ENCODE results near the gene TMEM231. TPM values are rescaled to one million over a fixed set of nuclear protein-coding genes. Genes with fewer than 3 reads are reported as not detected.
A peak's percentile ranks its signal among the peaks of the same experiment; 100 is the strongest.
"Not testable (repeated sequence)": the region's sequence is repeated elsewhere in the genome, so short reads cannot be mapped to it uniquely, and the experiment has no call there.

The TMEM231 gene
- total RNA-seq, 1 experiment from 2014 or later = 6.6 TPM

GRCh38 chr16:75526032-75526790 is 29.8 kb downstream of the TMEM231 start:
- no peaks in the 10 kb centered on the region for H3K27me3 ChIP-seq (replicated peaks; ENCODE audit: control insufficient read depth, insufficient read depth, low read length)
- POLR2A ChIA-PET = no interaction called here
- H3K4me3 ChIP-seq (ENCODE audit: low read depth, low read length) = no peak overlapping the region
- no peak for TF ChIP-seq CTCF (IDR thresholded peaks at IDR 0.05; ENCODE audit: insufficient read depth in 1 of 2, low read depth in 1 of 2, low read length in 1 of 2, severe bottlenecking in 1 of 2, unreplicated experiment in 1 of 2)
- BruUV-seq (replicated peaks) = no TSS peak
- CTCF ChIA-PET = no interaction called here
- Mint-ChIP-seq H3K27me3 (ENCODE audit: insufficient read depth, unreplicated experiment) (no peaks in the 10 kb centered on the region), H3K4me1 (ENCODE audit: low read depth, unreplicated experiment) (peaks cover 7% of the 10 kb centered on the region), H3K4me3 (ENCODE audit: unreplicated experiment) (no peak overlapping the region), H3K27ac (ENCODE audit: unreplicated experiment) (no peak overlapping the region), H3K9me3 (ENCODE audit: unreplicated experiment) (no peaks in the 10 kb centered on the region), H3K36me3 (ENCODE audit: insufficient read depth, unreplicated experiment) (no peaks in the 10 kb centered on the region)
- no peak for DNase-seq
- intact Hi-C loops (cut with micrococcal nuclease; ENCODE audit: unreplicated experiment) = no loop called here
- H3K4me1 ChIP-seq = peaks cover 9% of the 10 kb centered on the region
- H3K36me3 ChIP-seq (ENCODE audit: control insufficient read depth, insufficient read depth, low read length) = no peaks in the 10 kb centered on the region
- no peaks in the 10 kb centered on the region for H3K9me3 ChIP-seq

- H3K4me3 Mint-ChIP-seq (ENCODE audit: unreplicated experiment) = no peak overlapping the region
- CTCF ChIA-PET = no interaction called here
- POLR2A ChIA-PET = no interaction called here
- no peaks in the 10 kb centered on the region for H3K36me3 ChIP-seq (ENCODE audit: control insufficient read depth, insufficient read depth, low read length)
- H3K4me1 Mint-ChIP-seq (ENCODE audit: low read depth, unreplicated experiment) = peaks cover 7% of the 10 kb centered on the region
- H3K27me3 Mint-ChIP-seq (ENCODE audit: insufficient read depth, unreplicated experiment) = no peaks in the 10 kb centered on the region
- no peaks in the 10 kb centered on the region for H3K9me3 Mint-ChIP-seq (ENCODE audit: unreplicated experiment)
- intact Hi-C loops (cut with micrococcal nuclease; ENCODE audit: unreplicated experiment) = no loop called here
- peaks cover 14% of the 10 kb centered on the region for H3K36me3 Mint-ChIP-seq (ENCODE audit: insufficient read depth, unreplicated experiment)
- no peak for DNase-seq
- BruUV-seq (replicated peaks) = no TSS peak
- no peak overlapping the region for H3K4me3 ChIP-seq (ENCODE audit: low read depth, low read length)
- H3K4me1 ChIP-seq = no peaks in the 10 kb centered on the region
- TF ChIP-seq CTCF (IDR thresholded peaks at IDR 0.05; ENCODE audit: insufficient read depth in 1 of 2, low read depth in 1 of 2, low read length in 1 of 2, severe bottlenecking in 1 of 2, unreplicated experiment in 1 of 2) = no peak
- H3K27ac Mint-ChIP-seq (ENCODE audit: unreplicated experiment) = no peak overlapping the region
- H3K9me3 ChIP-seq = no peaks in the 10 kb centered on the region
- H3K27me3 ChIP-seq (replicated peaks; ENCODE audit: control insufficient read depth, insufficient read depth, low read length) = no peaks in the 10 kb centered on the region
Observed at GRCh38 chr16:75519175-75519574, 36.9 kb downstream of the TMEM231 start.

GRCh38 chr16:75516189-75516966 is 39.7 kb downstream of the TMEM231 start:
- H3K4me3 Mint-ChIP-seq (ENCODE audit: unreplicated experiment) = peak overlapping the region; percentile 79
- H3K9me3 ChIP-seq; H3K4me1 Mint-ChIP-seq (ENCODE audit: low read depth, unreplicated experiment); H3K9me3 Mint-ChIP-seq (ENCODE audit: unreplicated experiment); H3K4me1 ChIP-seq; intact Hi-C loops (cut with micrococcal nuclease; ENCODE audit: unreplicated experiment); H3K27me3 ChIP-seq (replicated peaks; ENCODE audit: control insufficient read depth, insufficient read depth, low read length); H3K36me3 ChIP-seq (ENCODE audit: control insufficient read depth, insufficient read depth, low read length); H3K27me3 Mint-ChIP-seq (ENCODE audit: insufficient read depth, unreplicated experiment): not testable (repeated sequence)
- H3K36me3 Mint-ChIP-seq (ENCODE audit: insufficient read depth, unreplicated experiment) = peaks cover 21% of the 10 kb centered on the region
- DNase-seq = peak in 1 of 2 experiments; percentile 59
- peak overlapping the region; percentile 97 for H3K4me3 ChIP-seq (ENCODE audit: low read depth, low read length)
- POLR2A ChIA-PET = interaction anchor here (0.5 to 1.8 kb wide), 11 partner anchors 18 to 321 kb away, joined by 3 to 14 read pairs (median 7); partner anchors contain the start of genes ADAT1, CHST6, KARS1 and TERF2IP
- TSS peak; percentile 43 for BruUV-seq (replicated peaks)
- H3K27ac Mint-ChIP-seq (ENCODE audit: unreplicated experiment) = peak overlapping the region; percentile 88
- CTCF ChIA-PET = interaction anchor here (0.6 to 2.3 kb wide), 32 partner anchors 8 to 1070 kb away, joined by 3 to 21 read pairs (median 6); partner anchors contain the start of genes ADAT1, CFDP1, CHST6 and GABARAPL2
